Activated CD4-positive, alpha-beta T cell treated with anti-CD3 and anti-CD28 coated beads, Interleukin-2, amount 10 ng/mL, durations not matched to agents 24 days and 14 days (primary cell): Measurements from ENCODE around the gene C11orf68. TPM values are rescaled to one million over a fixed set of nuclear protein-coding genes. Genes with fewer than 3 reads are reported as not detected.
A peak's percentile ranks its signal among the peaks of the same experiment; 100 is the strongest.

ENCODE experiments used
- DNase-seq: peaks from one replicate; pipeline ENCODE4 v3.0.0; 2022
- H3K27ac Mint-ChIP-seq: one replicate; pipeline ENCODE4 v1.8.0; 2022; ENCODE audit warnings: mild to moderate bottlenecking, mixed read lengths
- H3K27me3 Mint-ChIP-seq: one replicate; pipeline ENCODE4 v1.8.0; 2022; ENCODE audit warnings: mixed read lengths
- H3K36me3 Mint-ChIP-seq: one replicate; pipeline ENCODE4 v1.8.0; 2022; ENCODE audit warnings: low read depth, mild to moderate bottlenecking, mixed read lengths
- H3K4me1 Mint-ChIP-seq: one replicate; pipeline ENCODE4 v1.8.0; 2021; ENCODE audit warnings: mixed read lengths
- H3K4me3 Mint-ChIP-seq: one replicate; pipeline ENCODE4 v1.8.0; 2022; ENCODE audit warnings: mild to moderate bottlenecking, moderate library complexity, mixed read lengths
- H3K9me3 Mint-ChIP-seq: one replicate; pipeline ENCODE4 v1.8.0; 2021; ENCODE audit warnings: mixed read lengths
- intact Hi-C: fragments of 100-400 bp; cut with micrococcal nuclease; formaldehyde crosslinking; loops from one replicate; pipeline ENCODE4 v1.15.1; 2023
- total RNA-seq: library from RNA; stranded (reverse); gene quantifications from 2 replicates; pipeline ENCODE4 v1.2.3, GENCODE V29; 2022

The C11orf68 gene
- total RNA-seq, 1 donor from 2014 or later, result 21.1 TPM

DNA sequence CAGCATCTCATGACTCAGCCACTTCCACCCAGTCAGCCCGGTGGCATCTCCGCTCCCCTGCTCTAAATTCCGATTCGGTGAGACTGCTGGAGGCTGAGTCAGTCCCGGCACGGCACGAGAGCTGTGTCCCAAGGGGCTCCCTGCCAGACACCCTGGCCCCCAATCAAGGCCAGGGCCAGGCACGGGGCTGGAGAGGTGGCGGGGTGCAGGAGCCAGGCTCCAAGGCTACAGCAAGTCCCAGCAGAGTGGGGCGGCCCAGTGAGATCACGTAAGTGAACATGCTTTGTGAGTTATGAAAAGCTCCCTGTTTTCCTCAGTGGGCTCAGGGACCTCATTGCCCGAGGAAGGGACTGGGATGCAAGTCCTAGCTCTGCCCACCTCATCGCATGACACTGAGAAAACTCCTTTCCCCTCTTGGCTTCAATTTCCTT is 3.0 kb downstream of the C11orf68 start:
- intact Hi-C loops, result no loop called here
- H3K4me1 Mint-ChIP-seq, result peaks cover 19% of the 10 kb centered on the region
- peaks cover 18% of the 10 kb centered on the region for H3K36me3 Mint-ChIP-seq
- no peaks in the 10 kb centered on the region for H3K9me3 Mint-ChIP-seq
- no peak overlapping the region for H3K4me3 Mint-ChIP-seq
- H3K27ac Mint-ChIP-seq, result no peak overlapping the region
- peaks cover 2% of the 10 kb centered on the region for H3K27me3 Mint-ChIP-seq
- no peak for DNase-seq

DNA sequence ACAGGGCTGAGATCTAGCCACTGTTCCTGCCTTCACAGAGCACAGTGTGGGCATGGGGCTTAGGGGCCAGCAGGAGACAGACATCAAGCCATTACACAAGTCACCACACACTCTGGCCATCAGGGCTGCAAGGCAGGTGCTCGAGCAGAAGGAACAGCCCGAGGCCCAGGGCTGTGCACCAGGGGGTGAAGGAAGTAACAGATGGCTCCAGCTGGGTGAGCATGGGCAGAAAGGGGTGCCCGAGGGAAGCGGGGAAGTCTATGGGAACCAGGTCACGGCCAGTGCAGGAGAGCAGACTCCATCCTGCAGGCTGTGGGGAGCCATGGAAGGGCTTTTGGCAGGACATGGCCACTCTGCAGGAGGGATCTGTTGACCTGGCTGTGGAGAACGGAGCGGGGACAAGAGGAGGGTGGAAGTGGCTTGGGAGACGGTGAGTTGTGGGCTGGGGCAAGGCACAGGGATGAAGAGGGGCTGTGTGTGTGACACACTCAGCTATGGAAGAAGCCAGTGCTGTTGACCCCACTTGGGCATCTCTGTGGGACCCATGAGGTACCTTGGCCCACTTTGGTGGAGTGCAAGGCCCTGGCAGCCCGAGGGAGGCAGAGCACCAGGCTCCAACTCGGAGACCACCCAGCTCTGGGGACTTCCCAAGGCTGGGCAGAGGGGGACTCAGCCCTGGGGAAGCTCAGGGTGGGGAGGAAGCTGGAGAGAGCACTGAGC is 3.6 kb downstream of the C11orf68 start:
- intact Hi-C loops, result no loop called here
- Mint-ChIP-seq H3K27ac (peak overlapping the region; percentile 17), H3K4me1 (peaks cover 18% of the 10 kb centered on the region), H3K36me3 (peaks cover 14% of the 10 kb centered on the region), H3K27me3 (peaks cover 2% of the 10 kb centered on the region), H3K9me3 (no peaks in the 10 kb centered on the region), H3K4me3 (no peak overlapping the region)
- no peak for DNase-seq

GRCh38 chr11:65912845-65913244 is 6.0 kb downstream of the C11orf68 start:
- Mint-ChIP-seq H3K9me3 (no peaks in the 10 kb centered on the region), H3K4me3 (no peak overlapping the region), H3K27ac (no peak overlapping the region), H3K36me3 (peaks cover 9% of the 10 kb centered on the region), H3K27me3 (peaks cover 4% of the 10 kb centered on the region), H3K4me1 (peaks cover 21% of the 10 kb centered on the region)
- DNase-seq, result no peak
- intact Hi-C loops, result no loop called here

DNA sequence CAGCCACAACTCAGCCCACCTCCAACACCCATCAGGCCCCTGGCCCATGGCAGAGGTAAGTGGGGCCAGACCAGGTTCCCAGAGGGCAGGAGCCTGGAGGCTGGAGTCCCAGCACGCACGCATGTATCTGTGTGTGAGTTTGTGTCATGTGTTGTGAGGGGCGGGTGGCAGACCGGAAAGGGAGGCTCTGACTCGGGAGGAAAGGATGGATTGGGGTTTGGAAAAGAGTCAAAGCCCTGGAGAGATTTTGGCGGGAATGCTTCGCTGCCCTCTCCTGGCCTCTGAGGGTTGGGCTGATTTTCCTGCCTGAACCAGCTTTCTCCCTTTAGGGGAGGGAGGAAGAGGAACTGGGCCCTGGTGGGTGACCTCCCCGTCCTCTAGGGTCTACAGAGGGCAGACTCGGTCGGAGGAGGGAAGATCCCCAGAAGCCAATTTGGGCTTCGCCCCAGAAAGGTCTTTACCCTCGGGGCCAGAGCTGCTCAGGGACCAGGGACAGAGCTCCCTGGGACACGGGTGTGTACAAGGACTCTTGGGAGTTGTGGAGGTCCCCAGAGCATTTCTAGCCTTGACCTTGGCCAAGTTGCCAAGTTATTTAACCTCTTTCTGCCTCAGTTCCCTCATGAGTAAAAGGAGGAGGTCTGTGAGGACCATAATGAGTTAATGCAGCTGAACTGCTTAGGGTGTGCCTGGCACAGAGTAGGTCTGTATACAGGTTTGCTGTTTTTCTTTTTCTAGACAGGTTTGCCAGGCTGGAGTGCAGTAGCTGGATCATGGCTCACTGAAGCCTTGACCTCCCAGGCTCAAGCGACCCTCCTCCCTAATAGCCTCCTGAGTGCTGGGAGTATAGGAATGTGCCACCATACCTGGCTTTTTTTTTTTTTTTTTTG is 6.9 kb downstream of the C11orf68 start:
- Mint-ChIP-seq H3K9me3 (no peaks in the 10 kb centered on the region), H3K36me3 (peaks cover 9% of the 10 kb centered on the region), H3K4me3 (no peak overlapping the region), H3K27ac (no peak overlapping the region), H3K27me3 (peaks cover 6% of the 10 kb centered on the region), H3K4me1 (peaks cover 16% of the 10 kb centered on the region)
- intact Hi-C loops, result no loop called here
- DNase-seq, result no peak

DNA sequence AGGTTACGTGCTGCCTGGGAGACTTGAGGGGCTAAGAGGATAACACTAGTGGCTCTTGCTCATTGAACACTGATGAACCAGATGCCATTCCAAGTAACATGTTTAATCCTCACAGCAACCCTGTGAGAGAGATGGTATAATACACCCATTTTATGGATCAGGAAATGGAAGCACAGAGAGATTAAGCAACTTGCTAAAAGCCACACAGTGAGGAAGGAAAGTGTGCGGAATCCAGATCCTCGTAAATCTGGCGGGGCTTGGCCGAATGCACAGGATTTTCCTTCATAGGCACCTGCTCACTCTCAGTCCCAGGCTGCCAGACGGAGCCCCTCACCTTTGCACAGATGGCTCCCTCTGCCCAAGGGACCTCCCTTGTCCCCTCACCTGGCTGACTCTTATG is 11.0 kb downstream of the C11orf68 start:
- H3K36me3 Mint-ChIP-seq, result no peaks in the 10 kb centered on the region
- no peak for DNase-seq
- peaks cover 21% of the 10 kb centered on the region for H3K27me3 Mint-ChIP-seq
- H3K4me1 Mint-ChIP-seq, result peaks cover 6% of the 10 kb centered on the region
- no peaks in the 10 kb centered on the region for H3K9me3 Mint-ChIP-seq
- intact Hi-C loops, result no loop called here
- no peak overlapping the region for H3K4me3 Mint-ChIP-seq
- H3K27ac Mint-ChIP-seq, result no peak overlapping the region

DNA sequence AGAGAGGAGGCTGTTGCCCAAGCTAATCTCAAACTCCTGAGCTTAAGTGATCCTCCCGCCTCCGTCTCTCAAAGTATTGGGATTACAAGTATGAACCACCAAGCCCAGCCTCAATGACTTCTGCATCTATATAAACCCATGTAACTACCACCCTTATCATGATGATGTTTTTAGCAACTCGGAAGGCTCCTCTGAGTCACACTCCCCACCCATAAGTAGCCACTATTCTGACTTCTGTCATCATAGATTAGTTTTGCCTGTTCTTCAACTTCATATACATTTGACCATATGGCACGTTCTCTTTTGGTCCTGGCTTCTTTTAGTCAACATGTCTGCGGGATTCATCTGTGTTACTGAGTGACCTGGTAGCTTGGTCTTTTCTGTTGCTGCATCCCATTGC is 12.3 kb downstream of the C11orf68 start:
- intact Hi-C loops, result no loop called here
- Mint-ChIP-seq H3K27ac (no peak overlapping the region), H3K27me3 (peaks cover 21% of the 10 kb centered on the region), H3K36me3 (no peaks in the 10 kb centered on the region), H3K4me3 (no peak overlapping the region), H3K4me1 (peaks cover 14% of the 10 kb centered on the region), H3K9me3 (no peaks in the 10 kb centered on the region)
- DNase-seq, result no peak

DNA sequence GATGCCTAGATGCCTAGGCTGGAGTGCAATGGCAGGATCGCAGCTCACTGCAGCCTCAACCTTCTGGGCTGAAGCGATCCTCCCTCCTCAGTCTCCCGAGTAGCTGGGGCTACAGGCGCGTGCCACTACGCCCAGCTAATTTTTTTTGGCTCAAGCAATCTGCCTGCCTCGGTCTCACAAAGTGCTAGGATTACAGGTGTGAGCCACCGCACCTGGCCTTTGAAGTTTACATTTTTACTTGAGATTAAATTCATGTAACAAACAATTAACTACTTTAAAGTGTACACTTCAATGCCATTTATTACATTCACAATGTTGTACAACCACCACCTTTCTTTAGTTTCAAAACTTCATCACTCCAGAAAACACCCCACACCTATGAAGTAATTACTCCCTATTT is 15.1 kb downstream of the C11orf68 start:
- H3K36me3 Mint-ChIP-seq, result peaks cover 3% of the 10 kb centered on the region
- peaks cover 16% of the 10 kb centered on the region for H3K4me1 Mint-ChIP-seq
- H3K9me3 Mint-ChIP-seq, result no peaks in the 10 kb centered on the region
- peaks cover 21% of the 10 kb centered on the region for H3K27me3 Mint-ChIP-seq
- intact Hi-C loops, result no loop called here
- H3K27ac Mint-ChIP-seq, result no peak overlapping the region
- DNase-seq, result no peak
- H3K4me3 Mint-ChIP-seq, result no peak overlapping the region

GRCh38 chr11:65903068-65903481 is 15.8 kb downstream of the C11orf68 start:
- Mint-ChIP-seq H3K9me3 (no peaks in the 10 kb centered on the region), H3K27me3 (peaks cover 19% of the 10 kb centered on the region), H3K36me3 (peaks cover 4% of the 10 kb centered on the region), H3K27ac (no peak overlapping the region), H3K4me1 (peaks cover 18% of the 10 kb centered on the region), H3K4me3 (no peak overlapping the region)
- intact Hi-C loops, result no loop called here
- no peak for DNase-seq

- Mint-ChIP-seq H3K27ac (peak overlapping the region; percentile 49), H3K9me3 (no peaks in the 10 kb centered on the region), H3K27me3 (peaks cover 11% of the 10 kb centered on the region), H3K4me1 (peaks cover 31% of the 10 kb centered on the region), H3K4me3 (peak overlapping the region; percentile 67), H3K36me3 (peaks cover 20% of the 10 kb centered on the region)
- no peak for DNase-seq
- intact Hi-C loops, result loop anchor here (1.0 to 2.0 kb wide), 5 partner anchors 13 to 101 kb away; partner anchors contain the start of genes BANF1, C11orf68, DRAP1 and EIF1AD
These were observed 18.0 kb downstream of the C11orf68 start for GRCh38 chr11:65900899-65901180.

DNA sequence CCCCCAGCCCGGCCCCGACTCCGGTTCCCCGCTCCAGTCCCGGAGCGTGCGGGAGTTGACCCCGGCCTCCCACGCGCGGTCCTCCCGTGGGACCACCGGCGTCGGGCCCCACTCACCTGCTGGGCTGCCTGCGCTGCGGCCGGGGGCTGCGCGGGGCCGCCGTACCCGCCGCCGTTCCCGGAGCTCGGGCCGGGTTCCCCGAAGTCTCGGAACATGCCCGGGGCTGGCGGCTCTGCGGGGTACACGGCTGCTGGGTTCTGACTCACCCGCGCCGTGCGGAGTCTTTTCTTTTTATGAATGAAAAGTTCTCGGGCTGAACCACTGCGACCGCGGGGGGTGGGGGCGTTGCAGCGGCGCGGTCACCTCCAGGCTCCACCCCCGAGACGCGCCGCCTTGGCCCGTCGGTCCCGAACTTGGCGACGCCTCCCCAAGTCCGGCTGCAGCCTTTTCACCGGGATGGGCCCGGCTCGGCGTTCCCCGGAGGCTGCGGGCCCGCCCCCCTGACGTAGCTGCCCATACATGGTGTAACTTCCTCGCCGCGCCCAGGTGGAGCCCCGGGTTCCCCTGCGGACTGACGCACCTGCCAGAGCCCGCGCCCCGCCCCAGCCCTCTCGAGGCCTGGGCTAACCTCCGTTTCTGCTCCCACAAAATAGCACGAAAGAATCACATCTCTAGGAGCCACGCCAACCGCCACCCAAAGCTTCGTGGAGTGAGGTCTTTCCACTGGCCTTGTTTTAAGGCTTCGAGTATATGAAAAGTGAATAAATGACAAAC is 18.6 kb downstream of the C11orf68 start, which contains the start of gene FOSL1:
Gene FOSL1 (minus strand): TSS at position 264 of the 774 bp plus-strand sequence. CDS start 49 bp downstream, at position 215.
- DNase-seq, result peak; percentile 97
- Mint-ChIP-seq H3K36me3 (peaks cover 25% of the 10 kb centered on the region), H3K27me3 (peaks cover 10% of the 10 kb centered on the region), H3K27ac (peak within 1 kb of the TSS; percentile 78), H3K4me3 (peak within 1 kb of the TSS; percentile 82), H3K9me3 (no peaks in the 10 kb centered on the region), H3K4me1 (peaks cover 37% of the 10 kb centered on the region)
- intact Hi-C loops, result loop anchor here (1.0 to 2.0 kb wide), 5 partner anchors 12 to 102 kb away; partner anchors contain the start of genes BANF1, C11orf68, DRAP1 and EIF1AD

- Mint-ChIP-seq H3K27me3 (peaks cover 8% of the 10 kb centered on the region), H3K9me3 (no peaks in the 10 kb centered on the region), H3K36me3 (peaks cover 28% of the 10 kb centered on the region), H3K4me3 (peak overlapping the region; percentile 82), H3K27ac (peak overlapping the region; percentile 78), H3K4me1 (peaks cover 40% of the 10 kb centered on the region)
- peak; percentile 89 for DNase-seq
- intact Hi-C loops, result loop anchor here (1.0 to 2.0 kb wide), 5 partner anchors 11 to 103 kb away; partner anchors contain the start of genes BANF1, C11orf68, DRAP1 and EIF1AD
These were observed 19.3 kb downstream of the C11orf68 start for GRCh38 chr11:65899356-65900124.

DNA sequence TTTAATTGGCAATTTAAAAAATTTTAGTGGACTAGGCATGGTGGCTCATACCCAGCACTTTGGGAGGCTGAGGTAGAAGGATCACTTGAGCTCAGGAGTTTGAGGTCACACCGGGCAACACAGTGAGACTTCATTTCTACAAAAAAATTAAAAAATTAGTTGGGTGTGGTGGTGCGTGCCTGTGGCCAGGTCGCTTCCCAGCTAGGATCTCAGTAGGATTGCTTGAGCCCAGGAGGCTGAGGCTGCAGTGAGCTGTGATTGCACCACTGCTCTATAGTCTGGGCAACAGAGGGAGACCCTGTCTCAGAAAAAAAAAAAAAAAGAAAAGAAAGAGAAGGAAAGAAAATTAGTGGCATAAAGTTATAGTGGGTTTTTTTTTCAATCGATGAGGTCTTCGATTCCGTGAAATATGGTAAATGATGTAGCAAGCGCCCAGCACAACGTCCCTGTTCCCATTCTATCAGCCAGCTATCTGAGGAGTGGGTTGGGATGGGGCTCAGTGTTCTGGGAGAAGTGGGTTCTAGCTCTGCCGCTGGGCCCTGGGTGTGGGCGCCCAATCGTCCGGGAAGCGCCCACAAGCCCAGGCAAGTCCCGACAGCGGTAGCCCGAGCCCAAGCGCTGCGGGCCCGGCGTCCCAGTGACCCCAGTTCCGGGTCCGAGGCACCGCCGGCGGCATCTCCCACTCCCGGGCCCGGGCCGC is 20.1 kb downstream of the C11orf68 start:
- Mint-ChIP-seq H3K9me3 (no peaks in the 10 kb centered on the region), H3K36me3 (peaks cover 32% of the 10 kb centered on the region), H3K4me3 (peak overlapping the region; percentile 82), H3K27ac (peak overlapping the region; percentile 82), H3K4me1 (peaks cover 45% of the 10 kb centered on the region), H3K27me3 (peaks cover 6% of the 10 kb centered on the region)
- intact Hi-C loops, result no loop called here
- DNase-seq, result no peak
